Measurements from ENCODE around the gene TRABD2B.

TRABD2B gene

DNA sequence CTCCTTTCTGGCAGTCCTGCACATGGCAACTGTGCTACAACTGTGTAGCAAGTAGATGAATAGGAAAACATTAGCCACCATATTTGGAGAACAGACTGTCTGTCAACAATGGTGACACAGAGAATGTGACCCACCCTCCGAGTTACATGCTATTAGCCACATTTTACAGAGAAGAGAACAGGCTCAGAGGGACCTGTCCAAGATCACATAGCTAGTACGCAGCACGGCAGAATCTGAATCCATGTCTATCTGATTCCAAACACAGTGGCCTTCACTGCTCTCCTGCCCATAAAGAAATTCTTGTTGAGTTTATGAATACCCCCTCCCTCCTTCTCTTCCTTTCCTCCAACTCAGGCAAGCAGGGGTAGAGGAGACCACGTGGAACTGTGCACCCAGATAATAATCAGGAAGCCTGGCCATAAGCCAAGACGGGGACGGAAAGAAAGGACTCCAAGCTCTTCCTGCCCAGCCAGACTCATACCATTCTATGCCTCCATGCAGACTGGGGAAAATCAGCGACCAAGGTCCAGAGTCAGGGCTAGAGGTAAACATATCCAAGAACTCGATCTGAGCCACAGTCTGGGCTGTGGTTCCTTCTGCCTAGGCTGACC, 78.8 kb downstream of the TRABD2B start:
- H3K4me2 ChIP-seq (ENCODE audit: insufficient read depth, low read length), result no peak overlapping the region
- no peak overlapping the region for H3K27ac ChIP-seq (ENCODE audit: low read length)
- peaks cover 3% of the 10 kb centered on the region for H3K27me3 ChIP-seq (ENCODE audit: insufficient read depth, low read length, poor library complexity)
- H3K4me1 ChIP-seq (ENCODE audit: insufficient read depth, low read length), result no peaks in the 10 kb centered on the region
- H3K9ac ChIP-seq (ENCODE audit: low read depth, low read length), result no peak overlapping the region
- DNase-seq (no peak), ATAC-seq (ENCODE audit: insufficient read depth, low read depth) (no peak)
- H3K4me3 ChIP-seq (ENCODE audit: low read depth in 1 of 2, low read length in 2 of 2), result no peak overlapping the region
- TF ChIP-seq, protein P1, sequence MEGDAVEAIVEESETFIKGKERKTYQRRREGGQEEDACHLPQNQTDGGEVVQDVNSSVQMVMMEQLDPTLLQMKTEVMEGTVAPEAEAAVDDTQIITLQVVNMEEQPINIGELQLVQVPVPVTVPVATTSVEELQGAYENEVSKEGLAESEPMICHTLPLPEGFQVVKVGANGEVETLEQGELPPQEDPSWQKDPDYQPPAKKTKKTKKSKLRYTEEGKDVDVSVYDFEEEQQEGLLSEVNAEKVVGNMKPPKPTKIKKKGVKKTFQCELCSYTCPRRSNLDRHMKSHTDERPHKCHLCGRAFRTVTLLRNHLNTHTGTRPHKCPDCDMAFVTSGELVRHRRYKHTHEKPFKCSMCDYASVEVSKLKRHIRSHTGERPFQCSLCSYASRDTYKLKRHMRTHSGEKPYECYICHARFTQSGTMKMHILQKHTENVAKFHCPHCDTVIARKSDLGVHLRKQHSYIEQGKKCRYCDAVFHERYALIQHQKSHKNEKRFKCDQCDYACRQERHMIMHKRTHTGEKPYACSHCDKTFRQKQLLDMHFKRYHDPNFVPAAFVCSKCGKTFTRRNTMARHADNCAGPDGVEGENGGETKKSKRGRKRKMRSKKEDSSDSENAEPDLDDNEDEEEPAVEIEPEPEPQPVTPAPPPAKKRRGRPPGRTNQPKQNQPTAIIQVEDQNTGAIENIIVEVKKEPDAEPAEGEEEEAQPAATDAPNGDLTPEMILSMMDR (IDR thresholded peaks at IDR 0.05; ENCODE audit: borderline replicate concordance, extremely low read depth, low read length, poor library complexity, severe bottlenecking), result no peak
- TF ChIP-seq EZH2 (IDR thresholded peaks at IDR 0.05; ENCODE audit: borderline replicate concordance, low read depth, low read length, severe bottlenecking), result no peak
- no peaks in the 10 kb centered on the region for H3K9me3 ChIP-seq (ENCODE audit: insufficient read depth, low read length, severe bottlenecking)
- H2AFZ ChIP-seq (ENCODE audit: low read depth, low read length), result no peak overlapping the region
- no peaks in the 10 kb centered on the region for H3K79me2 ChIP-seq (ENCODE audit: insufficient read depth, low read length)
- no peaks in the 10 kb centered on the region for H3K36me3 ChIP-seq (ENCODE audit: insufficient read depth, low read length)
- no peaks in the 10 kb centered on the region for H4K20me1 ChIP-seq (ENCODE audit: insufficient read depth, low read length)

DNA sequence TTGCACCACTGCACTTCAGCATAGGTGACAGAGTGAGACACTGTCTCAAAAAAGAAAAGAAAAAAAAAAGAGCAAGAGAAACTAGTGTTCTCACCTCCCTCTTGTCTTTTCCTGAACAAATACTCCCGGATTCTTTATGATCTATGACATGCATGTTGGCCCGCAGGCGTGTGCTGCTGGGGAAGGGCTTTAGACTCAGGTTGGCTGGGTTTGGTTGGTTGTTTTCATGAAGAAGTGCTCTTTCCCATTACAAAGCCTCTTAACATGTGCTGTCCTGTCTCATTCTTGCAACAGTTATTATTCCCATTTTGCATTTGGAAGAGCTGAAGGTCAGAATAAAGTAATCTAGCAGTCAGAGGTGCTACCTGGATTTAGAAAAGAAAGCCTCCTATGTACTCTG, 79.5 kb downstream of the TRABD2B start:
- H3K79me2 ChIP-seq (ENCODE audit: insufficient read depth, low read length), result no peaks in the 10 kb centered on the region
- H3K4me2 ChIP-seq (ENCODE audit: insufficient read depth, low read length), result no peak overlapping the region
- no peaks in the 10 kb centered on the region for H3K4me1 ChIP-seq (ENCODE audit: insufficient read depth, low read length)
- ATAC-seq (ENCODE audit: insufficient read depth, low read depth) (no peak), DNase-seq (no peak)
- no peak overlapping the region for H3K9ac ChIP-seq (ENCODE audit: low read depth, low read length)
- H2AFZ ChIP-seq (ENCODE audit: low read depth, low read length), result no peak overlapping the region
- no peaks in the 10 kb centered on the region for H3K9me3 ChIP-seq (ENCODE audit: insufficient read depth, low read length, severe bottlenecking)
- no peaks in the 10 kb centered on the region for H4K20me1 ChIP-seq (ENCODE audit: insufficient read depth, low read length)
- no peaks in the 10 kb centered on the region for H3K36me3 ChIP-seq (ENCODE audit: insufficient read depth, low read length)
- H3K4me3 ChIP-seq (ENCODE audit: low read depth in 1 of 2, low read length in 2 of 2), result no peak overlapping the region
- peaks cover under 1% of the 10 kb centered on the region for H3K27me3 ChIP-seq (ENCODE audit: insufficient read depth, low read length, poor library complexity)
- TF ChIP-seq EZH2 (IDR thresholded peaks at IDR 0.05; ENCODE audit: borderline replicate concordance, low read depth, low read length, severe bottlenecking), result no peak
- TF ChIP-seq, protein P1 (IDR thresholded peaks at IDR 0.05; ENCODE audit: borderline replicate concordance, extremely low read depth, low read length, poor library complexity, severe bottlenecking), result no peak
- H3K27ac ChIP-seq (ENCODE audit: low read length), result no peak overlapping the region

GRCh38 chr1:47915677-47916353, 81.4 kb downstream of the TRABD2B start:
- H3K4me2 ChIP-seq (ENCODE audit: insufficient read depth, low read length), result no peak overlapping the region
- ATAC-seq (ENCODE audit: insufficient read depth, low read depth), result no peak
- H3K27me3 ChIP-seq (ENCODE audit: insufficient read depth, low read length, poor library complexity), result no peaks in the 10 kb centered on the region
- H3K27ac ChIP-seq (ENCODE audit: low read length), result no peak overlapping the region
- H3K4me3 ChIP-seq (ENCODE audit: low read depth in 1 of 2, low read length in 2 of 2), result no peak overlapping the region
- no peaks in the 10 kb centered on the region for H3K36me3 ChIP-seq (ENCODE audit: insufficient read depth, low read length)
- no peak overlapping the region for H2AFZ ChIP-seq (ENCODE audit: low read depth, low read length)
- no peaks in the 10 kb centered on the region for H3K9me3 ChIP-seq (ENCODE audit: insufficient read depth, low read length, severe bottlenecking)
- H3K4me1 ChIP-seq (ENCODE audit: insufficient read depth, low read length), result no peaks in the 10 kb centered on the region
- DNase-seq, result no peak
- H3K79me2 ChIP-seq (ENCODE audit: insufficient read depth, low read length), result no peaks in the 10 kb centered on the region
- H3K9ac ChIP-seq (ENCODE audit: low read depth, low read length), result no peak overlapping the region
- no peaks in the 10 kb centered on the region for H4K20me1 ChIP-seq (ENCODE audit: insufficient read depth, low read length)
- TF ChIP-seq EZH2 (IDR thresholded peaks at IDR 0.05; ENCODE audit: borderline replicate concordance, low read depth, low read length, severe bottlenecking), result no peak
- TF ChIP-seq, protein P1 (IDR thresholded peaks at IDR 0.05; ENCODE audit: borderline replicate concordance, extremely low read depth, low read length, poor library complexity, severe bottlenecking), result no peak

All from DND-41 (cell line).